Keratinocyte (primary cell): ENCODE measurements around the gene CFAP77. TPM values are rescaled to one million over a fixed set of nuclear protein-coding genes. Genes with fewer than 3 reads are reported as not detected.

Experiments used
- DNase-seq: peaks from one replicate; pipeline ENCODE4 v3.0.0-alpha.2; 2011; ENCODE audit warnings: low read depth, missing footprints, low spot score
- FAIRE-seq: peaks from 2 replicates; lab custom pipeline; 2011; peaks lifted over from hg19 to GRCh38; lab: Jason Lieb, UNC
- H2AFZ ChIP-seq: 2 replicates; pipeline ENCODE4 v1.6.0; 2012; ENCODE audit warnings: low read length, control low read depth, inconsistent platforms; ENCODE audit not compliant: control insufficient read depth
- H3K27ac ChIP-seq: 2 replicates; pipeline ENCODE4 v1.5.1; 2011; ENCODE audit warnings: low read length; ENCODE audit not compliant: control insufficient read depth, insufficient read depth
- H3K27me3 ChIP-seq: 3 replicates; pipeline ENCODE4 v1.6.0; 2011; ENCODE audit warnings: low read length; ENCODE audit not compliant: control insufficient read depth, insufficient read depth; ENCODE audit errors: extremely low read depth
- H3K36me3 ChIP-seq, 2 experiments: 2 replicates in 1 of 2; 3 replicates in 1 of 2; pipeline ENCODE4 v1.5.1; 2011; ENCODE audit warnings: low read length in 2 of 2, mild to moderate bottlenecking in 1 of 2; ENCODE audit not compliant: control insufficient read depth in 2 of 2, insufficient read depth in 2 of 2; ENCODE audit errors: extremely low read depth in 1 of 2
- H3K4me1 ChIP-seq: 3 replicates; pipeline ENCODE4 v1.5.1; 2011; ENCODE audit warnings: low read length; ENCODE audit not compliant: control insufficient read depth, insufficient read depth; ENCODE audit errors: extremely low read depth
- H3K4me2 ChIP-seq: 3 replicates; pipeline ENCODE4 v1.6.0; 2011; ENCODE audit warnings: low read depth, low read length; ENCODE audit not compliant: control insufficient read depth, insufficient read depth; ENCODE audit errors: extremely low read depth
- H3K4me3 ChIP-seq, 3 experiments: fragments of 200-600 bp in 1 of 3; sonication (generic) in 1 of 3; 2 replicates in 2 of 3; 3 replicates in 1 of 3; pipeline ENCODE4 v1.5.1; 2011 to 2016; ENCODE audit warnings: low read length in 3 of 3, mild to moderate bottlenecking in 3 of 3, control low read depth in 2 of 3, inconsistent platforms in 1 of 3, low read depth in 1 of 3, mixed read lengths in 1 of 3, mixed run types in 1 of 3, moderate library complexity in 1 of 3; ENCODE audit not compliant: control insufficient read depth in 2 of 3, insufficient read depth in 2 of 3; ENCODE audit errors: extremely low read depth in 1 of 3
- H3K79me2 ChIP-seq: 2 replicates; pipeline ENCODE4 v1.6.0; 2012; ENCODE audit warnings: low read length; ENCODE audit not compliant: control insufficient read depth, insufficient read depth
- H3K9ac ChIP-seq: 3 replicates; pipeline ENCODE4 v1.6.0; 2011; ENCODE audit warnings: low read length; ENCODE audit not compliant: control insufficient read depth, insufficient read depth; ENCODE audit errors: extremely low read depth
- H3K9me1 ChIP-seq: 3 replicates; pipeline ENCODE4 v1.6.0; 2011; ENCODE audit warnings: low read length; ENCODE audit not compliant: control insufficient read depth, insufficient read depth; ENCODE audit errors: extremely low read depth
- H3K9me3 ChIP-seq: 2 replicates; pipeline ENCODE4 v1.5.1; 2012; ENCODE audit warnings: low read depth, low read length; ENCODE audit not compliant: control insufficient read depth
- H4K20me1 ChIP-seq: 3 replicates; pipeline ENCODE4 v1.6.0; 2011; ENCODE audit warnings: low read length; ENCODE audit not compliant: control insufficient read depth, insufficient read depth; ENCODE audit errors: extremely low read depth
- EZH2 ChIP-seq: IDR thresholded peaks from one replicate; pipeline ENCODE4 v1.6.1; 2012; ENCODE audit warnings: inconsistent platforms, mild to moderate bottlenecking, low read length, moderate library complexity
- dilution Hi-C: fragments of 300-500 bp; cut with MboI; formaldehyde crosslinking; loops from one replicate; pipeline ENCODE4 v1.7.0; 2020; ENCODE audit warnings: low sequenced_read_pairs; ENCODE audit not compliant: extremely low pct_ligation_motif_present
- polyA plus RNA-seq, 5 experiments: library from polyadenylated mRNA; depleted of rRNA in 3 of 5; stranded (reverse) in 3 of 5; stranded (forward) in 1 of 5; unstranded in 1 of 5; fragments of >200 nt; gene quantifications; 1 replicate in 1 of 5; 2 replicates in 3 of 5; 3 replicates in 1 of 5; pipeline versions ENCODE4 v1.2.1 to v1.2.3, GENCODE V29; 2011 to 2012; ENCODE audit warnings: missing spikeins in 2 of 5, low read depth in 1 of 5, low replicate concordance in 1 of 5
- TF ChIP-seq, protein P1 (sequence below), 3 experiments: IDR thresholded peaks in 1 of 3; conservative IDR thresholded peaks in 1 of 3; optimal IDR thresholded peaks in 1 of 3; 2 replicates in 2 of 3; 3 replicates in 1 of 3; pipeline versions ENCODE3 to v1.5.1; 2011; ENCODE audit warnings: low read length in 3 of 3, mild to moderate bottlenecking in 3 of 3, moderate library complexity in 2 of 3, control low read depth in 1 of 3, inconsistent platforms in 1 of 3; ENCODE audit not compliant: insufficient read depth in 2 of 3; ENCODE audit errors: extremely low read depth in 1 of 3

CFAP77 gene
- polyA plus RNA-seq, 1 donor (not counting 4 experiments of a cell fraction or from before 2014, with no cell fraction given), result not detected

- no peaks in the 10 kb centered on the region for H3K36me3 ChIP-seq
- FAIRE-seq (no peak), DNase-seq (no peak)
- no peaks in the 10 kb centered on the region for H3K4me1 ChIP-seq
- no peak overlapping the region for H3K9ac ChIP-seq
- peaks cover 12% of the 10 kb centered on the region for H3K27me3 ChIP-seq
- H3K79me2 ChIP-seq, result no peaks in the 10 kb centered on the region
- H4K20me1 ChIP-seq, result no peaks in the 10 kb centered on the region
- H3K9me3 ChIP-seq, result no peaks in the 10 kb centered on the region
- H3K27ac ChIP-seq, result no peak overlapping the region
- TF ChIP-seq, protein P1, sequence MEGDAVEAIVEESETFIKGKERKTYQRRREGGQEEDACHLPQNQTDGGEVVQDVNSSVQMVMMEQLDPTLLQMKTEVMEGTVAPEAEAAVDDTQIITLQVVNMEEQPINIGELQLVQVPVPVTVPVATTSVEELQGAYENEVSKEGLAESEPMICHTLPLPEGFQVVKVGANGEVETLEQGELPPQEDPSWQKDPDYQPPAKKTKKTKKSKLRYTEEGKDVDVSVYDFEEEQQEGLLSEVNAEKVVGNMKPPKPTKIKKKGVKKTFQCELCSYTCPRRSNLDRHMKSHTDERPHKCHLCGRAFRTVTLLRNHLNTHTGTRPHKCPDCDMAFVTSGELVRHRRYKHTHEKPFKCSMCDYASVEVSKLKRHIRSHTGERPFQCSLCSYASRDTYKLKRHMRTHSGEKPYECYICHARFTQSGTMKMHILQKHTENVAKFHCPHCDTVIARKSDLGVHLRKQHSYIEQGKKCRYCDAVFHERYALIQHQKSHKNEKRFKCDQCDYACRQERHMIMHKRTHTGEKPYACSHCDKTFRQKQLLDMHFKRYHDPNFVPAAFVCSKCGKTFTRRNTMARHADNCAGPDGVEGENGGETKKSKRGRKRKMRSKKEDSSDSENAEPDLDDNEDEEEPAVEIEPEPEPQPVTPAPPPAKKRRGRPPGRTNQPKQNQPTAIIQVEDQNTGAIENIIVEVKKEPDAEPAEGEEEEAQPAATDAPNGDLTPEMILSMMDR (optimal IDR thresholded peaks at IDR 0.05 in 1 of 3, IDR thresholded peaks at IDR 0.05 in 1 of 3, conservative IDR thresholded peaks at IDR 0.05 in 1 of 3; ENCODE audit: extremely low read depth in 1 of 3, insufficient read depth in 2 of 3, low read length in 3 of 3), result no peak
- no peak for TF ChIP-seq EZH2
- H3K9me1 ChIP-seq, result no peaks in the 10 kb centered on the region
- H3K4me3 ChIP-seq, result no peak overlapping the region
- dilution Hi-C loops, result no loop called here
- no peak overlapping the region for H3K4me2 ChIP-seq
- H2AFZ ChIP-seq, result no peak overlapping the region
These were observed 29.1 kb downstream of the CFAP77 start for GRCh38 chr9:132439153-132439552.

DNA sequence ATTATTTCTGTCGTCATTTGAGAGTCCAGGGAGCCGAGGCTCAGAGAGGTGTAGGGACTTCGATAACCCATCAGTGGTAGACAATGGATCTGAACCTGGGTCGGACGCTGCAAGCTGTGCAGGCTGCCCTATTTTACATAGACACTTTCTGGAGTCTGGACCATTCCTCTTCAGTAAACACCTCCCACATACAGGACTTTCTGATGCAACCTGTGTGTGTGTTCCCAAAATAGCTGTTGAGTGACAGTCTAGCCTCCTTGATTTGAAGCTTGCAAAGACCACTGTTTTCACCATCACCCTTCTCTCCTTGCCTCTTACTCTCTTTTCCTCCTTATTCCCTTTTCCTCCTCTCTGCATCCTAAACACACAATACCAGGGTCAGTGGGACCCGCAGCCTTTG, 30.7 kb downstream of the CFAP77 start:
- Histone ChIP-seq H3K4me3 (no peak overlapping the region), H2AFZ (no peak overlapping the region), H4K20me1 (no peaks in the 10 kb centered on the region), H3K27ac (no peak overlapping the region), H3K9ac (no peak overlapping the region), H3K4me2 (no peak overlapping the region), H3K9me1 (no peaks in the 10 kb centered on the region), H3K9me3 (no peaks in the 10 kb centered on the region), H3K27me3 (peaks cover 16% of the 10 kb centered on the region), H3K79me2 (no peaks in the 10 kb centered on the region), H3K4me1 (no peaks in the 10 kb centered on the region), H3K36me3 (no peaks in the 10 kb centered on the region)
- TF ChIP-seq EZH2, result no peak
- TF ChIP-seq, protein P1 (optimal IDR thresholded peaks at IDR 0.05 in 1 of 3, IDR thresholded peaks at IDR 0.05 in 1 of 3, conservative IDR thresholded peaks at IDR 0.05 in 1 of 3; ENCODE audit: extremely low read depth in 1 of 3, insufficient read depth in 2 of 3, low read length in 3 of 3), result no peak
- dilution Hi-C loops, result no loop called here
- no peak for DNase-seq
- FAIRE-seq, result no peak
